ENCODE results near the gene CNTNAP2.

DNA sequence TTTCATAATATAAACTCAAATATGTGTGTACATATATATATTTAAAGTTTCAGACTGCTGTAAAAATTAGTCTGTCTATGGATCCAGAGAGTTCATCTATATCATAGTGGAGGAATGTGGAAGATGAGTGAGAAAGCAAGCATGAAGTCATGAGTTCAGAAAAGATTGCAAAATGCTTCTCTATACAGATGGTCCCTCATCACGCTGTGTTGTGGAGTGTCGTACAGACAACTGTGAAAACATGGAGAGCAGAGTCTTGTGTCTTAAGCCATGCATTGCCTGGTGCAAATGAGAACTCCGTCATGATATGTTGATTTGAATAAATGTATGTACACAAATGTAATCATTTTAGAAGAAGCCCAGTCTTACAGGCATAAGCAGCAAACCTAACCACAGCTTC is 316.9 kb downstream of the CNTNAP2 start:
- TF ChIP-seq, protein P1, sequence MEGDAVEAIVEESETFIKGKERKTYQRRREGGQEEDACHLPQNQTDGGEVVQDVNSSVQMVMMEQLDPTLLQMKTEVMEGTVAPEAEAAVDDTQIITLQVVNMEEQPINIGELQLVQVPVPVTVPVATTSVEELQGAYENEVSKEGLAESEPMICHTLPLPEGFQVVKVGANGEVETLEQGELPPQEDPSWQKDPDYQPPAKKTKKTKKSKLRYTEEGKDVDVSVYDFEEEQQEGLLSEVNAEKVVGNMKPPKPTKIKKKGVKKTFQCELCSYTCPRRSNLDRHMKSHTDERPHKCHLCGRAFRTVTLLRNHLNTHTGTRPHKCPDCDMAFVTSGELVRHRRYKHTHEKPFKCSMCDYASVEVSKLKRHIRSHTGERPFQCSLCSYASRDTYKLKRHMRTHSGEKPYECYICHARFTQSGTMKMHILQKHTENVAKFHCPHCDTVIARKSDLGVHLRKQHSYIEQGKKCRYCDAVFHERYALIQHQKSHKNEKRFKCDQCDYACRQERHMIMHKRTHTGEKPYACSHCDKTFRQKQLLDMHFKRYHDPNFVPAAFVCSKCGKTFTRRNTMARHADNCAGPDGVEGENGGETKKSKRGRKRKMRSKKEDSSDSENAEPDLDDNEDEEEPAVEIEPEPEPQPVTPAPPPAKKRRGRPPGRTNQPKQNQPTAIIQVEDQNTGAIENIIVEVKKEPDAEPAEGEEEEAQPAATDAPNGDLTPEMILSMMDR (IDR thresholded peaks at IDR 0.05): no peak
- TF ChIP-seq POLR2A (IDR thresholded peaks at IDR 0.05): no peak
